Naive B cell (primary cell): ENCODE results near the gene TBC1D22A. TPM values are rescaled to one million over a fixed set of nuclear protein-coding genes. Genes with fewer than 3 reads are reported as not detected.

ENCODE experiments used
- ATAC-seq, 2 donors: fragments of 150-1000 bp; cut with Tn5 transposase; 2 replicates each; pipeline ENCODE4 v1.10.0; 2021; ENCODE audit warnings: low read depth in 2 of 2, mild to moderate bottlenecking in 2 of 2, moderate library complexity in 2 of 2
- DNase-seq: peaks from one replicate; pipeline ENCODE4 v3.0.0; 2022
- H3K27ac Mint-ChIP-seq, 6 donors: one replicate each; pipeline ENCODE4 v1.8.0; 2020 to 2022; ENCODE audit warnings: mild to moderate bottlenecking in 6 of 6, mixed read lengths in 6 of 6, moderate library complexity in 5 of 6, inconsistent platforms in 2 of 6
- H3K27me3 Mint-ChIP-seq, 3 donors: one replicate each; pipeline ENCODE4 v1.8.0; 2021 to 2022; ENCODE audit warnings: mixed read lengths in 3 of 3, mild to moderate bottlenecking in 1 of 3
- H3K36me3 Mint-ChIP-seq, 2 donors: one replicate each; pipeline ENCODE4 v1.8.0; 2020 to 2022; ENCODE audit warnings: mixed read lengths in 2 of 2, inconsistent platforms in 1 of 2, mild to moderate bottlenecking in 1 of 2
- H3K4me1 Mint-ChIP-seq, 3 donors: one replicate each; pipeline ENCODE4 v1.8.0; 2020 to 2022; ENCODE audit warnings: mixed read lengths in 3 of 3, inconsistent platforms in 1 of 3, mild to moderate bottlenecking in 1 of 3, moderate library complexity in 1 of 3
- H3K4me3 Mint-ChIP-seq, 8 donors: one replicate each; pipeline ENCODE4 v1.8.0; 2020 to 2022; ENCODE audit warnings: mild to moderate bottlenecking in 8 of 8, mixed read lengths in 8 of 8, moderate library complexity in 8 of 8, inconsistent platforms in 2 of 8
- H3K9me3 Mint-ChIP-seq, 7 donors: one replicate each; pipeline ENCODE4 v1.8.0; 2020 to 2022; ENCODE audit warnings: mixed read lengths in 7 of 7, mild to moderate bottlenecking in 5 of 7, inconsistent platforms in 2 of 7, moderate library complexity in 1 of 7
- polyA plus RNA-seq, 6 donors: library from polyadenylated mRNA; unstranded; fragments of 300-500 nt; fragmentation: Illumina TruSeq; gene quantifications; one replicate each; pipeline ENCODE4 v1.2.3, GENCODE V29; 2021; ENCODE audit warnings: low read depth in 6 of 6

Gene TBC1D22A
- polyA plus RNA-seq, 6 donors from 2014 or later = 47.2 to 74.5 (median 62.6) TPM

GRCh38 chr22:47090591-47091245, 328.3 kb downstream of the TBC1D22A start:
- peak overlapping the region; percentile 67 to 93 (median 88) for H3K27ac Mint-ChIP-seq
- peaks cover 42 to 64% (median 56%) of the 10 kb centered on the region in 3 donors for H3K4me1 Mint-ChIP-seq
- H3K4me3 Mint-ChIP-seq = peak overlapping the region; percentile 17 to 84 (median 68)
- H3K27me3 Mint-ChIP-seq = no peaks in the 10 kb centered on the region
- H3K9me3 Mint-ChIP-seq = peaks cover 0 to 4% (median 0%) of the 10 kb centered on the region in 7 donors
- peaks cover 0 to 7% of the 10 kb centered on the region in 2 donors for H3K36me3 Mint-ChIP-seq
- ATAC-seq (peak in 1 of 2 donors; percentile 51), DNase-seq (peak; percentile 13)

GRCh38 chr22:47091246-47091651, 328.8 kb downstream of the TBC1D22A start:
- H3K36me3 Mint-ChIP-seq = peaks cover 0 to 7% of the 10 kb centered on the region in 2 donors
- H3K4me3 Mint-ChIP-seq = peak overlapping the region; percentile 17 to 84 (median 68)
- H3K9me3 Mint-ChIP-seq = peaks cover 0 to 4% (median 0%) of the 10 kb centered on the region in 7 donors
- peaks cover 42 to 59% (median 56%) of the 10 kb centered on the region in 3 donors for H3K4me1 Mint-ChIP-seq
- peak overlapping the region; percentile 67 to 93 (median 88) for H3K27ac Mint-ChIP-seq
- ATAC-seq (peak in 1 of 2 donors; percentile 35), DNase-seq (no peak)
- H3K27me3 Mint-ChIP-seq = no peaks in the 10 kb centered on the region

GRCh38 chr22:47091921-47092700, 329.7 kb downstream of the TBC1D22A start:
- Mint-ChIP-seq H3K9me3 (peaks cover 0 to 4% (median 0%) of the 10 kb centered on the region in 7 donors), H3K4me1 (peaks cover 46 to 55% (median 54%) of the 10 kb centered on the region in 3 donors), H3K27me3 (no peaks in the 10 kb centered on the region), H3K27ac (peak overlapping the region in 1 of 6 donors; percentile 78), H3K4me3 (no peak overlapping the region), H3K36me3 (peaks cover 4 to 12% of the 10 kb centered on the region in 2 donors)
- ATAC-seq (no peak), DNase-seq (no peak)

GRCh38 chr22:47092896-47093311, 330.5 kb downstream of the TBC1D22A start:
- H3K9me3 Mint-ChIP-seq = peaks cover 0 to 4% (median 0%) of the 10 kb centered on the region in 7 donors
- H3K36me3 Mint-ChIP-seq = peaks cover 5 to 15% of the 10 kb centered on the region in 2 donors
- H3K27me3 Mint-ChIP-seq = no peaks in the 10 kb centered on the region
- H3K4me3 Mint-ChIP-seq = no peak overlapping the region
- DNase-seq = no peak
- H3K27ac Mint-ChIP-seq = peak overlapping the region in 1 of 6 donors; percentile 88
- H3K4me1 Mint-ChIP-seq = peaks cover 46 to 58% (median 55%) of the 10 kb centered on the region in 3 donors
- ATAC-seq = no peak

- H3K9me3 Mint-ChIP-seq = peaks cover 0 to 4% (median 0%) of the 10 kb centered on the region in 7 donors
- ATAC-seq = no peak
- H3K27ac Mint-ChIP-seq = peak overlapping the region in 1 of 6 donors; percentile 87
- no peak for DNase-seq
- H3K27me3 Mint-ChIP-seq = no peaks in the 10 kb centered on the region
- peaks cover 5 to 15% of the 10 kb centered on the region in 2 donors for H3K36me3 Mint-ChIP-seq
- no peak overlapping the region for H3K4me3 Mint-ChIP-seq
- peaks cover 40 to 51% (median 47%) of the 10 kb centered on the region in 3 donors for H3K4me1 Mint-ChIP-seq
These were observed 331.3 kb downstream of the TBC1D22A start for GRCh38 chr22:47093720-47094119.

DNA sequence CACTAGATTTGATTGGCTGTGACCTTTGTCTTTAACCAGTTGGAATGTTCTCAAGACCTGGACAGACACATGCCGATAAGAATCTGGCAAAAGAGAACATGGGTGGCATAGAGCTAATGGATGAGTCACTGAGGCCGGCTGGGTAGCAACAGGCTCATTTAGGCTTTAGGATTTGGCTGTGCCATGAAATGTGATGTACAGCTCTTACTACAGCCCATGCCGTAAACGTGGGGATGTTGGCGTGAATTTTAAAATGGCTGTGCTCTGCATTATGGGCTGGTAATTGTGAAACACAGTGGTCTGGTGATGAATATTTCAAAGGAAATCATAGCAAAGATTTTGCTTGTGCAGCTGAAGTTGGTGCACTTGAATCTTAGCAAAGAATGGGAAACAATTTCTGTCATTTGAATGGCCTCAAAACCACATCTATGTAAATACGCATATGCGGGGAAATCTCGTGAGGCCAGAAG, 332.4 kb downstream of the TBC1D22A start:
- H3K4me3 Mint-ChIP-seq = no peak overlapping the region
- ATAC-seq = no peak
- peak overlapping the region in 2 of 6 donors; percentile 3 to 44 for H3K27ac Mint-ChIP-seq
- peaks cover 29 to 41% (median 36%) of the 10 kb centered on the region in 3 donors for H3K4me1 Mint-ChIP-seq
- peaks cover 5 to 16% of the 10 kb centered on the region in 2 donors for H3K36me3 Mint-ChIP-seq
- H3K9me3 Mint-ChIP-seq = peaks cover 0 to 4% (median 0%) of the 10 kb centered on the region in 7 donors
- H3K27me3 Mint-ChIP-seq = no peaks in the 10 kb centered on the region
- no peak for DNase-seq

GRCh38 chr22:47095395-47096122, 333.1 kb downstream of the TBC1D22A start:
- Mint-ChIP-seq H3K4me3 (no peak overlapping the region), H3K4me1 (peaks cover 28 to 41% (median 29%) of the 10 kb centered on the region in 3 donors), H3K27me3 (no peaks in the 10 kb centered on the region), H3K9me3 (peaks cover 0 to 4% (median 0%) of the 10 kb centered on the region in 7 donors), H3K27ac (no peak overlapping the region), H3K36me3 (peaks cover 5 to 22% of the 10 kb centered on the region in 2 donors)
- ATAC-seq = no peak
- no peak for DNase-seq

DNA sequence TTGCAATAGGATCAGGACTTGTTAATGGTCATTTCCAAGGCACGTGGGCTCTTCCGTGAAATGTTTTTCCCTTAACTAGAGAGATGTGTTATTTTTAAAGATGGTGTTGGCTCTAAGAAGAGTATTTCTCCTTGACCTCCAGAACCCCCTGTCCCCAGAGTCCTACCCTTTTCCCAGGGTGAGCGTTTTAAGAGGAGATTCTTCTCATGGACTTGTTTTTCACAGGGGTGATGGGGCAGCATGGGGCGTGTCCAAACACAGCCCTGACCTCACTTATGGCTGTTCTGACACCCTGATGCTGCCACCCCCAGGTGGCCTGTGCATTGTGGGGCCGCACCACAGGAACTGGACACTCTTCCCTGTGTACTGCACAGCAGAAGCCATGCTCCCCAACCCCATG, 335.7 kb downstream of the TBC1D22A start:
- no peak for DNase-seq
- H3K4me1 Mint-ChIP-seq = peaks cover 7 to 20% (median 13%) of the 10 kb centered on the region in 3 donors
- no peak overlapping the region for H3K4me3 Mint-ChIP-seq
- H3K9me3 Mint-ChIP-seq = peaks cover 0 to 4% (median 0%) of the 10 kb centered on the region in 7 donors
- peaks cover 5 to 19% of the 10 kb centered on the region in 2 donors for H3K36me3 Mint-ChIP-seq
- no peak overlapping the region for H3K27ac Mint-ChIP-seq
- no peaks in the 10 kb centered on the region for H3K27me3 Mint-ChIP-seq
- no peak for ATAC-seq

GRCh38 chr22:47098554-47098953, 336.1 kb downstream of the TBC1D22A start:
- Mint-ChIP-seq H3K4me1 (peaks cover 5 to 23% (median 13%) of the 10 kb centered on the region in 3 donors), H3K27ac (no peak overlapping the region), H3K27me3 (no peaks in the 10 kb centered on the region), H3K9me3 (peaks cover 0 to 4% (median 0%) of the 10 kb centered on the region in 7 donors), H3K4me3 (no peak overlapping the region), H3K36me3 (peaks cover 5 to 19% of the 10 kb centered on the region in 2 donors)
- no peak for ATAC-seq
- no peak for DNase-seq

GRCh38 chr22:47100019-47100418, 337.6 kb downstream of the TBC1D22A start:
- H3K4me3 Mint-ChIP-seq = peak overlapping the region in 1 of 8 donors; percentile 25
- peaks cover 3 to 18% (median 9%) of the 10 kb centered on the region in 3 donors for H3K4me1 Mint-ChIP-seq

DNA sequence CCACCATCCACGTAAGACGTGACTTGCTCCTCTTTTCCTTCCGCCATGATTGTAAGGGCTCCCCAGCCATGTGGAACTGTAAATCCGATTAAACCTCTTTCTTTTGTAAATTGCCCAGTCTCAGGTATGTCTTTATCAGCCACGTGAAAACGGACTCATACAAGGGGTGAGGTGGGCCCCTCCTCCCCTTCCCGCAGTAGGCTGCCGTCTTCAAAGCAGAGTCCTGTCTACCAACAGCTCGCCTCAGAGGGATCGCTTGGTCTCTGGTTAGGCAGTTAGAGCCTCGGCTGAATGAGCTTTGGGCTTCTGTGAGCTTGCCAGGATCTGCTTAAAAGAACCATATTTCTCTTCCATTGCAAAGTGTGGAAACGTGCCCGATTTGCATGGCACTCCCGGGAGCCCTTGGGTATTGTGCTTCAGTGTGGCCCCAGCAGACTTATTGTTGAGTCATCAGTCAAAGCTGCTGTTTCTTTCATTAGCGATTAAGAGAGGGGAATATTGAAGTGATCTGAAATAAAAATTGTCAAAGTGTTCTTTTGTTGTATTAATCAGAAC, 338.3 kb downstream of the TBC1D22A start:
- ATAC-seq (no peak), DNase-seq (no peak)
- Mint-ChIP-seq H3K36me3 (peaks cover 5 to 19% of the 10 kb centered on the region in 2 donors), H3K27ac (peak overlapping the region in 3 of 6 donors; percentile 3 to 79 (median 57)), H3K27me3 (no peaks in the 10 kb centered on the region), H3K4me3 (no peak overlapping the region), H3K4me1 (peaks cover 3 to 18% (median 9%) of the 10 kb centered on the region in 3 donors), H3K9me3 (no peaks in the 10 kb centered on the region)

More at GRCh38 chr22:47100019-47100418, 337.6 kb downstream of the TBC1D22A start:
- Mint-ChIP-seq H3K36me3 (peaks cover 5 to 19% of the 10 kb centered on the region in 2 donors), H3K27me3 (no peaks in the 10 kb centered on the region), H3K9me3 (no peaks in the 10 kb centered on the region), H3K27ac (peak overlapping the region in 1 of 6 donors; percentile 79)
- ATAC-seq (no peak), DNase-seq (no peak)

- ATAC-seq (no peak), DNase-seq (no peak)
- peaks cover 3 to 18% (median 9%) of the 10 kb centered on the region in 3 donors for H3K4me1 Mint-ChIP-seq
- no peak overlapping the region for H3K27ac Mint-ChIP-seq
- H3K4me3 Mint-ChIP-seq = no peak overlapping the region
- no peaks in the 10 kb centered on the region for H3K9me3 Mint-ChIP-seq
- H3K36me3 Mint-ChIP-seq = peaks cover 5 to 19% of the 10 kb centered on the region in 2 donors
- no peaks in the 10 kb centered on the region for H3K27me3 Mint-ChIP-seq
These were observed 339.0 kb downstream of the TBC1D22A start for GRCh38 chr22:47101321-47101885.
